Breast epithelium (tissue), 3 donors: Measurements from ENCODE around the gene FLG2.

Experiments used
- CTCF ChIP-seq, 3 donors: fragments of 450-650 bp; IDR thresholded peaks; one replicate each; pipeline ENCODE4 v1.5.1; 2016 to 2017; ENCODE audit warnings: antibody characterized with exemption in 3 of 3, mild to moderate bottlenecking in 3 of 3, moderate library complexity in 3 of 3
- POLR2A ChIP-seq: fragments of 450-650 bp; IDR thresholded peaks from one replicate; pipeline ENCODE4 v1.6.1; 2016; ENCODE audit warnings: antibody characterized with exemption, mild to moderate bottlenecking, moderate library complexity

DNA sequence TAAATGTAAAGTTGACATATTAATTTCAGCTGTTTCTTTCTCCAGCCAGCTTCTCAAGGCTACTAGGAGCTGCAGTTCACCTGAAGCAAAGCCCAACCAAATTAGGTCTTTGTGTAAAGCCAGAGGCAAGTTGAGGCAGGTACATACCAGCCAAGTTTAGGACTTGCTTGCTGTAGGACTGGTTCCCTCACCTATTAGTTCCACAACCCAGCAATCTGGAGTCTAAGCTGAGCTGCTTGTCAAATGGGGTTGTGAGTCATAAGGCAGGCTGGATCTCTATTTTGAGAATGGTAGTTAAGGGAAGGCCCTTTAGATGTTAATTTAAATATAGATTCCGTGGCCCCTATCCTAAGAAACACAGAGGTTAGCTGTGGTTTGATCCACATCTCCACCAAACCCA, 7.6 kb upstream of the FLG2 start:
- no peak for TF ChIP-seq POLR2A
- TF ChIP-seq CTCF (IDR thresholded peaks at IDR 0.05): no peak
